Right lobe of liver (tissue), 4 donors: ENCODE measurements around the gene APOBEC4.

Experiments used
- POLR2A ChIP-seq: fragments of 450-650 bp; IDR thresholded peaks from one replicate; pipeline ENCODE4 v1.6.1; 2017; ENCODE audit warnings: antibody characterized with exemption, mild to moderate bottlenecking
- TF ChIP-seq, protein P1 (sequence below), 4 donors: fragments of 200-600 bp in 3 of 4; fragments of 450-650 bp in 1 of 4; IDR thresholded peaks; one replicate each; pipeline versions ENCODE4 v1.5.1 to v1.8.0; 2016 to 2022; ENCODE audit warnings: antibody characterized with exemption in 4 of 4, mild to moderate bottlenecking in 2 of 4
- donor health status: DM: no; HTN: no; CAD: no.
- donor health status: DM: no; HTN: no; CAD: no.
- donor health status: DM: no; HTN: yes; CAD: no.

DNA sequence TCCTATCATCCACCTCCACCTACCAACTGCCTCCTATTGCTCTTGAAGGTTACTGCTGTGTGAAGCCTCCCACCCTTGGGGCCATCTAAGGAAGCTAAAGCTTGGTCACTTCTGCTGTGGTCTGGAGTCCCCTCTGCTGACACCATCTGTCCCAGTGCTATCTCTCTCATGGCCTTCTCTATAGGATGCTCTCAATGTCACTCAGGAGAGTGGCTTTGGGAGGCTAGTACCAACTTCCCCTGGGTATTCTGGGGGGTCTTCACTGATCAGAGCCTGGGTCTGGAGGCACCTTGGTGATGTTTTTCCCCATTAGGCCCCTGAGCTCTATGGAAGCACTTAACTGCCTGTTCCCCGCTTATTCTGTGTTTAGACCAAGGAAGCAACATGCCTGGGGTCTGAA lies 50.6 kb downstream of the APOBEC4 start:
- TF ChIP-seq, protein P1, sequence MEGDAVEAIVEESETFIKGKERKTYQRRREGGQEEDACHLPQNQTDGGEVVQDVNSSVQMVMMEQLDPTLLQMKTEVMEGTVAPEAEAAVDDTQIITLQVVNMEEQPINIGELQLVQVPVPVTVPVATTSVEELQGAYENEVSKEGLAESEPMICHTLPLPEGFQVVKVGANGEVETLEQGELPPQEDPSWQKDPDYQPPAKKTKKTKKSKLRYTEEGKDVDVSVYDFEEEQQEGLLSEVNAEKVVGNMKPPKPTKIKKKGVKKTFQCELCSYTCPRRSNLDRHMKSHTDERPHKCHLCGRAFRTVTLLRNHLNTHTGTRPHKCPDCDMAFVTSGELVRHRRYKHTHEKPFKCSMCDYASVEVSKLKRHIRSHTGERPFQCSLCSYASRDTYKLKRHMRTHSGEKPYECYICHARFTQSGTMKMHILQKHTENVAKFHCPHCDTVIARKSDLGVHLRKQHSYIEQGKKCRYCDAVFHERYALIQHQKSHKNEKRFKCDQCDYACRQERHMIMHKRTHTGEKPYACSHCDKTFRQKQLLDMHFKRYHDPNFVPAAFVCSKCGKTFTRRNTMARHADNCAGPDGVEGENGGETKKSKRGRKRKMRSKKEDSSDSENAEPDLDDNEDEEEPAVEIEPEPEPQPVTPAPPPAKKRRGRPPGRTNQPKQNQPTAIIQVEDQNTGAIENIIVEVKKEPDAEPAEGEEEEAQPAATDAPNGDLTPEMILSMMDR (IDR thresholded peaks at IDR 0.05), result no peak
- no peak for TF ChIP-seq POLR2A
